ENCODE results near the gene THOC2.

DNA sequence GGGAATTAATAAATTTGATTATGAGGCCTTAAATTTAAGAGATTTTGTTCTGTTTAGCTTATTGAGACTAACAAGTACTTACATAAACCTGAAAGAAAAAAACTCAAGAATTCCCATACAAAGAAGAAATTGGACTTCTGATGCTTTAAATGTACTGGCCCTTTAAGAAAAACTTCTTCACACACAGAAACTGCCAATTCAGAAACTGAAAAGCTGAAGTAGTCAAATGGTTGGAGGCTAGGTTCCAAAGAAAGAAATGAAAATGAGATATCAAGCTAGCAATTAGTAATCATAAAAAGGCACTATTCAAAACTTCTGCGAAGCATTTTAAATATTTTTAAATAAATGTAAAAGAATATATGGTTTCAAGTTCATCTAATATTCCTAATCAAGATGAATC is 151.3 kb downstream of the THOC2 start:
- TF ChIP-seq POLR2AphosphoS5 (IDR thresholded peaks at IDR 0.05; ENCODE audit: low read depth, low read length) (no peak), SIN3A (IDR thresholded peaks at IDR 0.05; ENCODE audit: borderline replicate concordance, insufficient read depth, low read length) (no peak), TAF1 (IDR thresholded peaks at IDR 0.05; ENCODE audit: borderline replicate concordance, insufficient read depth, low read length) (no peak), REST (IDR thresholded peaks at IDR 0.05; ENCODE audit: insufficient read depth in 1 of 2, low read depth in 2 of 2, low read length in 2 of 2) (no peak), FOXP2 (optimal IDR thresholded peaks at IDR 0.05; ENCODE audit: borderline replicate concordance, extremely low read depth, extremely low read length, insufficient read depth) (no peak)

All from PFSK-1 (cell line).